ENCODE results near the gene AK1. TPM values are rescaled to one million over a fixed set of nuclear protein-coding genes. Genes with fewer than 3 reads are reported as not detected.

AK1 gene
- total and polyA plus RNA-seq, 2 experiments from 2014 or later = 16.2 to 35.5 TPM

DNA sequence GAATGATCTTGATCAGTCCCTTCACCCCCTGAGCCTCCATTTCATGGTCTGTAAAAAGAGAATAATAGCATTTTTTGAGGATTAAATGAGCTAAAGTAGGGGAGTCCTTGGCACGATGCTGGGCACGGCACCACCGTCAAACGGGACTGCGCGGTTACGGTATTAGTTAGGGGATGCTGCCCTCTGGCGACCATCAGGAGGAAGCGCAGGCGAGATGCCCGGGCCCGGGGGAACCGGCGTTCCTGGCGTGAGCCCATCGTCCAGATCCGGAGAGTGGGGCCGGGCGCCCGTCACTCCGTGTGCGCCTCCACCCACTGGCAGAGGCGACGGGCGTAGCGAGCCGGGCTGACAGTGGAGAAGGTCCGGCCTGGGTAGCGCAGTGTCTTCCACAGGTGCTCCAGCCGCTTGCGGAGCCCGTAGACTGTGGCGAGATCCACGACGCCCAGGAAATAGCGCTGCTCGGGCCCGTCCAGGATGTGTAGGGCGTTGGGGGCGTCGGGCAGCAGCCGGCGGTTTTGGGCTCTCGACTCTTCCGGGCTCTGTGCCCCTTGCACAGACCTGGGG, 44.2 kb upstream of the AK1 start:
- Mint-ChIP-seq H3K9me3 (no peaks in the 10 kb centered on the region), H3K27me3 (ENCODE audit: insufficient read depth, low read depth, poor library complexity) (peaks cover 20% of the 10 kb centered on the region), H3K36me3 (ENCODE audit: low read depth) (peaks cover 13% of the 10 kb centered on the region), H3K4me3 (no peak overlapping the region), H3K4me1 (peaks cover 19% of the 10 kb centered on the region), H3K27ac (no peak overlapping the region)
- peak overlapping the region; percentile 57; the same call in 1 of the 2 replicates for H3K4me2 ChIP-seq
- no peak overlapping the region for H3K27ac ChIP-seq (ENCODE audit: low read depth)
- no peaks in the 10 kb centered on the region for H3K79me2 ChIP-seq (replicated peaks; ENCODE audit: insufficient read depth)
- no peaks in the 10 kb centered on the region for H3K36me3 ChIP-seq (ENCODE audit: insufficient read depth)
- H3F3A ChIP-seq (replicated peaks; ENCODE audit: low read depth) = peaks cover 13% of the 10 kb centered on the region; the same call in 1 of the 2 replicates
- TF ChIP-seq, protein P1, sequence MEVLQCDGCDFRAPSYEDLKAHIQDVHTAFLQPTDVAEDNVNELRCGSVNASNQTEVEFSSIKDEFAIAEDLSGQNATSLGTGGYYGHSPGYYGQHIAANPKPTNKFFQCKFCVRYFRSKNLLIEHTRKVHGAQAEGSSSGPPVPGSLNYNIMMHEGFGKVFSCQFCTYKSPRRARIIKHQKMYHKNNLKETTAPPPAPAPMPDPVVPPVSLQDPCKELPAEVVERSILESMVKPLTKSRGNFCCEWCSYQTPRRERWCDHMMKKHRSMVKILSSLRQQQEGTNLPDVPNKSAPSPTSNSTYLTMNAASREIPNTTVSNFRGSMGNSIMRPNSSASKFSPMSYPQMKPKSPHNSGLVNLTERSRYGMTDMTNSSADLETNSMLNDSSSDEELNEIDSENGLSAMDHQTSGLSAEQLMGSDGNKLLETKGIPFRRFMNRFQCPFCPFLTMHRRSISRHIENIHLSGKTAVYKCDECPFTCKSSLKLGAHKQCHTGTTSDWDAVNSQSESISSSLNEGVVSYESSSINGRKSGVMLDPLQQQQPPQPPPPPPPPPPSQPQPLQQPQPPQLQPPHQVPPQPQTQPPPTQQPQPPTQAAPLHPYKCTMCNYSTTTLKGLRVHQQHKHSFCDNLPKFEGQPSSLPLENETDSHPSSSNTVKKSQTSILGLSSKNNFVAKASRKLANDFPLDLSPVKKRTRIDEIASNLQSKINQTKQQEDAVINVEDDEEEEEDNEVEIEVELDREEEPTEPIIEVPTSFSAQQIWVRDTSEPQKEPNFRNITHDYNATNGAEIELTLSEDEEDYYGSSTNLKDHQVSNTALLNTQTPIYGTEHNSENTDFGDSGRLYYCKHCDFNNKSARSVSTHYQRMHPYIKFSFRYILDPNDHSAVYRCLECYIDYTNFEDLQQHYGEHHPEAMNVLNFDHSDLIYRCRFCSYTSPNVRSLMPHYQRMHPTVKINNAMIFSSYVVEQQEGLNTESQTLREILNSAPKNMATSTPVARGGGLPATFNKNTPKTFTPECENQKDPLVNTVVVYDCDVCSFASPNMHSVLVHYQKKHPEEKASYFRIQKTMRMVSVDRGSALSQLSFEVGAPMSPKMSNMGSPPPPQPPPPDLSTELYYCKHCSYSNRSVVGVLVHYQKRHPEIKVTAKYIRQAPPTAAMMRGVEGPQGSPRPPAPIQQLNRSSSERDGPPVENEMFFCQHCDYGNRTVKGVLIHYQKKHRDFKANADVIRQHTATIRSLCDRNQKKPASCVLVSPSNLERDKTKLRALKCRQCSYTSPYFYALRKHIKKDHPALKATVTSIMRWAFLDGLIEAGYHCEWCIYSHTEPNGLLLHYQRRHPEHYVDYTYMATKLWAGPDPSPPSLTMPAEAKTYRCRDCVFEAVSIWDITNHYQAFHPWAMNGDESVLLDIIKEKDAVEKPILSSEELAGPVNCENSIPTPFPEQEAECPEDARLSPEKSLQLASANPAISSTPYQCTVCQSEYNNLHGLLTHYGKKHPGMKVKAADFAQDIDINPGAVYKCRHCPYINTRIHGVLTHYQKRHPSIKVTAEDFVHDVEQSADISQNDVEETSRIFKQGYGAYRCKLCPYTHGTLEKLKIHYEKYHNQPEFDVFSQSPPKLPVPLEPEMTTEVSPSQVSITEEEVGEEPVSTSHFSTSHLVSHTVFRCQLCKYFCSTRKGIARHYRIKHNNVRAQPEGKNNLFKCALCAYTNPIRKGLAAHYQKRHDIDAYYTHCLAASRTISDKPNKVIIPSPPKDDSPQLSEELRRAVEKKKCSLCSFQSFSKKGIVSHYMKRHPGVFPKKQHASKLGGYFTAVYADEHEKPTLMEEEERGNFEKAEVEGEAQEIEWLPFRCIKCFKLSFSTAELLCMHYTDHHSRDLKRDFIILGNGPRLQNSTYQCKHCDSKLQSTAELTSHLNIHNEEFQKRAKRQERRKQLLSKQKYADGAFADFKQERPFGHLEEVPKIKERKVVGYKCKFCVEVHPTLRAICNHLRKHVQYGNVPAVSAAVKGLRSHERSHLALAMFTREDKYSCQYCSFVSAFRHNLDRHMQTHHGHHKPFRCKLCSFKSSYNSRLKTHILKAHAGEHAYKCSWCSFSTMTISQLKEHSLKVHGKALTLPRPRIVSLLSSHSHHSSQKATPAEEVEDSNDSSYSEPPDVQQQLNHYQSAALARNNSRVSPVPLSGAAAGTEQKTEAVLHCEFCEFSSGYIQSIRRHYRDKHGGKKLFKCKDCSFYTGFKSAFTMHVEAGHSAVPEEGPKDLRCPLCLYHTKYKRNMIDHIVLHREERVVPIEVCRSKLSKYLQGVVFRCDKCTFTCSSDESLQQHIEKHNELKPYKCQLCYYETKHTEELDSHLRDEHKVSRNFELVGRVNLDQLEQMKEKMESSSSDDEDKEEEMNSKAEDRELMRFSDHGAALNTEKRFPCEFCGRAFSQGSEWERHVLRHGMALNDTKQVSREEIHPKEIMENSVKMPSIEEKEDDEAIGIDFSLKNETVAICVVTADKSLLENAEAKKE (CRISPR knock-in tag; IDR thresholded peaks at IDR 0.05) = no peak
- TF ChIP-seq EZH2 (IDR thresholded peaks at IDR 0.05; ENCODE audit: low read depth, unreplicated experiment) (no peak), EZH2phosphoT487 (IDR thresholded peaks at IDR 0.05; ENCODE audit: unreplicated experiment) (no peak), POLR2AphosphoS5 (IDR thresholded peaks at IDR 0.05; ENCODE audit: low read depth) (peak; percentile 24; the same call in 1 of the 2 replicates), JUNB (IDR thresholded peaks at IDR 0.05; ENCODE audit: unreplicated experiment) (no peak), ZNF114 (CRISPR knock-in tag; IDR thresholded peaks at IDR 0.05) (no peak), NANOG (IDR thresholded peaks at IDR 0.05; ENCODE audit: borderline replicate concordance) (no peak), ZNF331 (CRISPR knock-in tag; IDR thresholded peaks at IDR 0.05; ENCODE audit: low read depth) (no peak), CREB1 (CRISPR knock-in tag; IDR thresholded peaks at IDR 0.05; ENCODE audit: low read depth) (peak; percentile 73), STAT1 (IDR thresholded peaks at IDR 0.05; ENCODE audit: unreplicated experiment) (no peak)
- TF ChIP-seq, protein P2, sequence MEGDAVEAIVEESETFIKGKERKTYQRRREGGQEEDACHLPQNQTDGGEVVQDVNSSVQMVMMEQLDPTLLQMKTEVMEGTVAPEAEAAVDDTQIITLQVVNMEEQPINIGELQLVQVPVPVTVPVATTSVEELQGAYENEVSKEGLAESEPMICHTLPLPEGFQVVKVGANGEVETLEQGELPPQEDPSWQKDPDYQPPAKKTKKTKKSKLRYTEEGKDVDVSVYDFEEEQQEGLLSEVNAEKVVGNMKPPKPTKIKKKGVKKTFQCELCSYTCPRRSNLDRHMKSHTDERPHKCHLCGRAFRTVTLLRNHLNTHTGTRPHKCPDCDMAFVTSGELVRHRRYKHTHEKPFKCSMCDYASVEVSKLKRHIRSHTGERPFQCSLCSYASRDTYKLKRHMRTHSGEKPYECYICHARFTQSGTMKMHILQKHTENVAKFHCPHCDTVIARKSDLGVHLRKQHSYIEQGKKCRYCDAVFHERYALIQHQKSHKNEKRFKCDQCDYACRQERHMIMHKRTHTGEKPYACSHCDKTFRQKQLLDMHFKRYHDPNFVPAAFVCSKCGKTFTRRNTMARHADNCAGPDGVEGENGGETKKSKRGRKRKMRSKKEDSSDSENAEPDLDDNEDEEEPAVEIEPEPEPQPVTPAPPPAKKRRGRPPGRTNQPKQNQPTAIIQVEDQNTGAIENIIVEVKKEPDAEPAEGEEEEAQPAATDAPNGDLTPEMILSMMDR (conservative IDR thresholded peaks at IDR 0.05; ENCODE audit: low read depth in 2 of 2) = peak; percentile 80 to 95
- TF ChIP-seq, protein P3, sequence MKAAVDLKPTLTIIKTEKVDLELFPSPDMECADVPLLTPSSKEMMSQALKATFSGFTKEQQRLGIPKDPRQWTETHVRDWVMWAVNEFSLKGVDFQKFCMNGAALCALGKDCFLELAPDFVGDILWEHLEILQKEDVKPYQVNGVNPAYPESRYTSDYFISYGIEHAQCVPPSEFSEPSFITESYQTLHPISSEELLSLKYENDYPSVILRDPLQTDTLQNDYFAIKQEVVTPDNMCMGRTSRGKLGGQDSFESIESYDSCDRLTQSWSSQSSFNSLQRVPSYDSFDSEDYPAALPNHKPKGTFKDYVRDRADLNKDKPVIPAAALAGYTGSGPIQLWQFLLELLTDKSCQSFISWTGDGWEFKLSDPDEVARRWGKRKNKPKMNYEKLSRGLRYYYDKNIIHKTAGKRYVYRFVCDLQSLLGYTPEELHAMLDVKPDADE (IDR thresholded peaks at IDR 0.05) = no peak
- TF ChIP-seq, protein P4, sequence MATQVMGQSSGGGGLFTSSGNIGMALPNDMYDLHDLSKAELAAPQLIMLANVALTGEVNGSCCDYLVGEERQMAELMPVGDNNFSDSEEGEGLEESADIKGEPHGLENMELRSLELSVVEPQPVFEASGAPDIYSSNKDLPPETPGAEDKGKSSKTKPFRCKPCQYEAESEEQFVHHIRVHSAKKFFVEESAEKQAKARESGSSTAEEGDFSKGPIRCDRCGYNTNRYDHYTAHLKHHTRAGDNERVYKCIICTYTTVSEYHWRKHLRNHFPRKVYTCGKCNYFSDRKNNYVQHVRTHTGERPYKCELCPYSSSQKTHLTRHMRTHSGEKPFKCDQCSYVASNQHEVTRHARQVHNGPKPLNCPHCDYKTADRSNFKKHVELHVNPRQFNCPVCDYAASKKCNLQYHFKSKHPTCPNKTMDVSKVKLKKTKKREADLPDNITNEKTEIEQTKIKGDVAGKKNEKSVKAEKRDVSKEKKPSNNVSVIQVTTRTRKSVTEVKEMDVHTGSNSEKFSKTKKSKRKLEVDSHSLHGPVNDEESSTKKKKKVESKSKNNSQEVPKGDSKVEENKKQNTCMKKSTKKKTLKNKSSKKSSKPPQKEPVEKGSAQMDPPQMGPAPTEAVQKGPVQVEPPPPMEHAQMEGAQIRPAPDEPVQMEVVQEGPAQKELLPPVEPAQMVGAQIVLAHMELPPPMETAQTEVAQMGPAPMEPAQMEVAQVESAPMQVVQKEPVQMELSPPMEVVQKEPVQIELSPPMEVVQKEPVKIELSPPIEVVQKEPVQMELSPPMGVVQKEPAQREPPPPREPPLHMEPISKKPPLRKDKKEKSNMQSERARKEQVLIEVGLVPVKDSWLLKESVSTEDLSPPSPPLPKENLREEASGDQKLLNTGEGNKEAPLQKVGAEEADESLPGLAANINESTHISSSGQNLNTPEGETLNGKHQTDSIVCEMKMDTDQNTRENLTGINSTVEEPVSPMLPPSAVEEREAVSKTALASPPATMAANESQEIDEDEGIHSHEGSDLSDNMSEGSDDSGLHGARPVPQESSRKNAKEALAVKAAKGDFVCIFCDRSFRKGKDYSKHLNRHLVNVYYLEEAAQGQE (IDR thresholded peaks at IDR 0.05; ENCODE audit: unreplicated experiment) = no peak
- peak overlapping the region; percentile 45 for H3K4me3 ChIP-seq
- DNase-seq (ENCODE audit: low spot score) (peak; percentile 75), ATAC-seq (peak; percentile 30)
- H3K27me3 ChIP-seq (ENCODE audit: insufficient read depth) = no peaks in the 10 kb centered on the region
- no peaks in the 10 kb centered on the region; the same call in 1 of the 2 replicates for H3K4me1 ChIP-seq (ENCODE audit: insufficient read depth)
- H4K20me1 ChIP-seq (replicated peaks; ENCODE audit: insufficient read depth) = peaks cover 19% of the 10 kb centered on the region
- H3K9me2 ChIP-seq (ENCODE audit: insufficient read depth) = no peaks in the 10 kb centered on the region
- no peak overlapping the region for H2AFZ ChIP-seq

All from GM23338 (cell line).